HG03457 (cell line): ENCODE results near the gene AGBL1.

Experiments used
- ATAC-seq: cut with Tn5 transposase; IDR thresholded peaks from one replicate; pipeline ENCODE4 v1.9.1; 2021; ENCODE audit warnings: moderate number of reproducible peaks; ENCODE audit not compliant: unreplicated experiment

The AGBL1 gene

DNA sequence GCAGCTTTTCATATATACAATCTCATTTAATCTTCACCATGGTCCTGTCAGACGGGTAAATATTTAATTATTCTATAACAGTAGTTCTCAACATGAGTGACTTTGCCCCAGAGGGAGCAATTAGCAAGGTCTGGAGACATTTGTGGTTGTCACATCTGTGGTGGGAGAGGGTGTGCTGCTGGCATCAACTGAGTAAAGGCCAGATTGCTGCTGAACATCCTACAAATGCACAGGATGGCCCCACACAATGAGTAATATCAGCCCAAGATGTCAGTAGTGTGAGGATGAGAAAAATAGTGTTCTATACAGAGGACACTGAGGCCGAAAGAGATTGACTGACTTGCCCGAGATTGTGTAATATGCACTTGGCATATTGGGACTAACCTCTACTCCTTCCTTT lies 156.0 kb downstream of the AGBL1 start:
- ATAC-seq = no peak

DNA sequence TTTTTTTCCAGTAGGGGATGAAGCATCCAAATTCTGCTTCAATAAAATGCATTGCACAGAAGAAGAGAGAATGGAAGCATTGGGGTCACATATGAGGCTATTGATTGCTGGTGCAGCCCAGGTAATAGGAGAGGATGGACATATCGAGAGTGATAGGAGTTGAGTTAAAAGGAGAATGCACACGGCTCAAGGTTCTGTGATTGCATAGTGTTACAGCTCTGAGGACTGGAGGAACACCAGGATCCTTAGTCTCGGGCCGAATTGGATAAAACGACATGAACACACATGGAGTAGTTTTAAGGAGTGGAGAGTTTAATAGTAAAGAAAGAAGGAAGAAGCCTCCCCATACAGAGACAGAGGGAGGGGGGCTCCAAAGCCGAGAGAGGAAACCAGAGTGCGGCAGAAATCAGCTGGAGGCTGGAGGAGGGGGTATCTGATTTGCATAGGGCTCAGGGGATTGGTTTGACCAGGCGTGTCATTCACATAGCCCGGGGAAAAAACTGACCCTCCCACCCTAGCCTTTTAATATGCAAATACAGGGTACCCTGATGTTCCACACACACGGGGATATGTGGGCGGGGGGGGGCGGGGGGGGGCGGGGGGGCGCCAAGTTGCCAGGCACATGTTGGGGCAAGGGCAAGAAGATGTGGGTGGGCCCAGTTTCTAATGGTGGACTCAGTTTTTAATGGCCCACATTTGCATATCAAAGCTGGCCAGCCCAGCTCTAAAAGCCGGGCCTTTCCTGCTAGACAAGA lies 156.9 kb downstream of the AGBL1 start:
- ATAC-seq = no peak

DNA sequence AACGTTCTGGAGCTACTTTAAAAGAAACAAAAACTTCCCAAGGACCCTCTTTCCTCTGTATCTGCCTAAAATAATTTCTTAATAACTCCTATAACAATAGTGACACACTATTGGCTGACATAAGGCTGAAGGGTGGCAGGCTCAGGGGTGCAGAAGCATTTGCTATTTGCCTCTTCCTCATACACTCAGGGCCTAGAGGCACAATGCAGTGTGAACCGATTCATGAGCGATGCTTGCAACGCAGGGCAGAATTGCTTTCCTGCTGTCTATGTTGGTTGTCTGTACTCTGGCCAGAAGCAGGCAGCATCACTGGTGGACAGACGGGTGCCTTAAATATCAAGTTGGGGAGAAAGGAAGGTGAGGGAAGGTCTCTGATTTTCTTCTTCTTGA lies 157.4 kb downstream of the AGBL1 start:
- ATAC-seq = no peak

DNA sequence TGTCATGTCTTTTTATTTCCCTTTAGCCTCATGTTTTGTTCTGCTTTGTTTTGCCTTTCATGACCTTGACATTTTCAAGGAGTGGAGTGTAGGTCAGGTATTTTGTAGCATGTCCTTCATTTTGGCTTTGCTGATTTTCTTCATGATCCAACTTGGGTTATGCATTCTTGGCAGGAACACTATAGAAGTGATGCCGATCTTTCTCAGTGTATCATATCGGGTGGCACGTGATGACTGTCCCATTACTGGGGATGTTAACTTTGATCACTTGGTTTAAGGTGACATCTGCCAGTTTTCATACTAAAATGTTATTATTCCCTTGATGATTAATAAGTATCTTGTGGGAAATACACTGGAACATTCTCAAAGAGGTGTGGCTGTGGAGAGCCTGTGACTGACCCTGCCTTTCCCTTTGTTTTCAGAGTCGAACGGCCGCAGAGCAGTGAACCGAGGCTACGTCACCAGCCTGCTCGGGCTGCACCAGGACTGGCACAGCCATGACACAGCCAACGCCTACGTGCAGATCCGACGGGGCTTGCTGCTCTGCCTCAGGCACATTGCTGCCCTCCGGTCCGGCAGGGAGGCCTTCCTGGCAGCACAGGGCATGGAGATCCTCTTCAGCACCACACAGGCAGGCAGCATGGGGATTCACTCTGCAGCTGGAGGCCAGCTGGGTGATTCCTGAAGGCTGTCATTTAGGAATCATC lies 167.7 kb downstream of the AGBL1 start:
- ATAC-seq = no peak

DNA sequence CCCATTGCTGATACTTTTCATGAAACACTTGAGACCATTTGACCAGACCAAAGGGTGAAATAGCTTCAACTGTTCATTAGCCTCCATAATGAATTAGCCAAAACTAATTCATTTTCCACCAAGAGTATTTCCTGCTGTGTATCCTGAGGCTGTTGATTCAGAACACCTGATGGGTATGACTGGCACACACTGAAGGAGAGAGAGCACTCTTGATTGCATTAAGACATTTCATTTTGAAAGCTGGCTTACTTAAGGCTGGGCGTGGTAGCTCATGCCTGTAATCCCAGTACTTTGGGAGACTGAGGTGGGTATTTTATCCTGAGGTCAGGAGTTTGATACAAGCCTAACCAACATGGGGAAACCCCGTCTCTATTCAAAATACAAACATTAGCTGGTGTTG lies 175.6 kb downstream of the AGBL1 start:
- no peak for ATAC-seq

DNA sequence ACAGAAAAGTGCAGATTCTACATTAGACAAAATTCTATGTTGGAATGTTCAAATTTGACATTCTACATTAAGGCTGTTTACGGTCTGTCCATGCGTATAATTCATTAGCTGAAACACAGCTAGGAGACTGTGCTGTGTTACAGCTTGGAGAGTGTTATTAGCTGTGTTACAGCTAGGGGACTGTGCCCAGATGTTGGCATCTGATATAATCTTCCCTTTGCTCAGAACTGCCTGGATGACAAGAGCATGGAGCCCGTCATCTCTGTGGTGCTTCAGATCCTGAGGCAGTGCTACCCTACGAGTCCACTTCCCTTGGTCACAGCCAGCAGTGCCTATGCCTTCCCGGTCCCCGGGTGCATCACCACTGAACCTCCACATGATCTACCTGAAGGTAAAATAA lies 177.0 kb downstream of the AGBL1 start:
- no peak for ATAC-seq

DNA sequence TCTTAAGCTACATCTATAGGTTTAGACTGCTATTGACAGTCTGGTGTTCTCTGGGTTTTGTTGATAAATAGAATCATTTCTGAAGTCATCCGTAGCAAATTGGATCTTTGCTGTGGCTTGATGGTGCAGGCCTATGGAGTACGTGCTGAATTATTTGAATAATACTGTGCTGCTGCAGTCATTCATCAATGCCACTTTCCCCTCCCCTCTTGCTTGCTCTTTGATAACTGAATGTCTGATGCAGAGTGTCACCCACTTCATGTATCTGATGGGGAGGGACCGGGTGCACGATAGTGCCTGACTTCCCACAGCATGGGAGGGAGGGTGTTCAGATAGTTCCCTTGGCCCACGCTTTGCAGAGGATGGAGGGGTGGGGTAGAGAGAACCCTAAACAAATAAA lies 179.9 kb downstream of the AGBL1 start:
- no peak for ATAC-seq

DNA sequence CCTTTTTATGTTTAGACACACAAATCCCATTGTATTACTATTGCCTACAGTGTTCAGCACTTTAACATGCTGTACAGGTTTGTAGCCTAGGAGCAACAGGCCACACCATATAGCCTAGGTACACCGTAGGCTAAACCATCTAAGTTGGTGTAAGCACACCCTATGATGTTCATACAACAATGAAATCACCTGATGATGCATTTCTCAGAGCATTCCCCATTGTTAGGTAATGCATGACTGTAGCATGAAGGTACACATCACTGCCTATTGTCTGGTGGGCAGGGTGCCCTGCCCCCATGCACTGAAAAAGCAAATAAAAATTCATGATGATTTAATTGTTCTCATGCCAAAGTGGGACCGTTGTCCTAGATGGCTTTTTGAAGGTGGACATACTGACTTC lies 183.6 kb downstream of the AGBL1 start:
- no peak for ATAC-seq

DNA sequence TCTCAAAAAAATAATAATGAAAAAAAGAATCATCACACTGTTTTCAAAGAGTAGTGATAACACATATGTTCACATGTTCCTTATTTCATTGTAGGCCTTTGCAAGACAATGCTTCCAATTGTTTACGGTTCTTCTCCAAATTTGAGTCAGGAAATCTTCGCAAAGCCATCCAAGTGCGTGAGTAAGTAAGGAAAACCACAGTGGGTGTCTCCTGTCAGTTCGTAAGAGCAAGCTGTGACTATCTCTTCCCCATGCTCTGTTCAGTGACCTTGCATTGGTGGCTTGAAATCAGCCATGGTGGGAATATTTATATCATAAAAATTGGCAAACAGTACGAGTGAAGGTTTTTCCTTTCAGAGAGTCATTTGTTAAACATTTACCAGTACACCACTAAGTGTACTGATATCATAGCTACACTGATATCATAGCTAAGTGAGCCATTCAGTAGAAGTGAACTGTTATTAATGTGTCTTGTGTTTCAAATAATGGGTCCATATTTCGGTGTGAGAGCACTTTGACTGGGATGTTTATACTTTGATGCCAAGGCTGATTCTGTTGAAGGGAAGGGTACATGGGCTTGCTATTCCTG lies 187.3 kb downstream of the AGBL1 start:
- no peak for ATAC-seq

DNA sequence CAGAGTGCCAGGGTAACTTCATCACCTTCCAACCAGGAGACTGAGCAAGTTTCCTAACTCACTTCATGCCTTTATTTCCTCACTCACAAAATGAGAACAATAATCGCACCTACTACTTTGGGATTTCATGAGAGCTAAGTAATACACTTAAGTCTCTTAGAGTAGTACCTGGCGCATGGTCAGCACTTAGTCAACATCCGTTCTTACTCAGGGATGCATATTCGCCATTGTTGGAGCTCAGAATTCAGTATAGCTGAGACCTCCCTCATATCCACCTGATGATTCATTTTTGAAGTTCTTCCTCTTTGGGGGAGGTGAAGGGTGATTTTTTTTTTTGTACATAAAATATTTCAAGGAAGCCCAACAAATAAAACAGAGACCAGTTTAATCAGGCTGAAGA lies 188.2 kb downstream of the AGBL1 start:
- ATAC-seq = no peak

DNA sequence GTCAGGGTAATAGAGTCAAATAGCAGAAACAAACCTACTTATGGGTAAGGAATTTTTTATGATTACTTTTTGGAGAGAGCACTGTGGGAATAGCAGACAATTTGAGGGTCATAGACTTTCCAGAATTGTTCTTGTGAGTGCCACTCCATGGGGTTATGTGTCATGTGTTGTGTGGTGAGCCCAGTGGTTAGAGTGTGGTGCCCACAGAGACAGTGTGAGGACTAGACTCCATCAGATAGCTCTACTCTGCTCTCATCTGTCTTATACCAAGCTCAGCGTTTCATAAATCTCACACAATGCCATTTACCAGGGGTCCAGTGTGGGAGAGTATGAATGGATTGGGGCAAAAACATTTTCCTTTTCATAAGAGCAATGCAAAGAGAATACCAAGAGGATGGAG lies 188.9 kb downstream of the AGBL1 start:
- ATAC-seq = no peak

DNA sequence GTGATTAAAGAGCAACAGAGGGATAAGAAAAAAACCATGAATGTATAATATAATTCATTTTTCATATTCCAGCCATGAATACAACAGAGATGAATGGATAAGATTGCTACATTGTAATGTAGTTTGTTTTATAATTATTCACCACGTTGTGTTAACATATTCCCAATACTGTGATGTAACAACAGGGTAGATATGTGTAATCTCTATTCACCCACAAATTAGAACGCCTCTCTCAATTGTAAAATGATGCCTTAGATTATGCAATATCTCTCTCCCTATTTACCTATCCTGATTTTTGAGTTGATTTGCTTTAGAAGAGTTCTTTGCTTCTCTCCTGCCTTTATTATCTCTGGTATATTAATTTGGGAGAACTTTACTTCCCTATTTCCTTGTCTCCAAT lies 193.6 kb downstream of the AGBL1 start:
- no peak for ATAC-seq

DNA sequence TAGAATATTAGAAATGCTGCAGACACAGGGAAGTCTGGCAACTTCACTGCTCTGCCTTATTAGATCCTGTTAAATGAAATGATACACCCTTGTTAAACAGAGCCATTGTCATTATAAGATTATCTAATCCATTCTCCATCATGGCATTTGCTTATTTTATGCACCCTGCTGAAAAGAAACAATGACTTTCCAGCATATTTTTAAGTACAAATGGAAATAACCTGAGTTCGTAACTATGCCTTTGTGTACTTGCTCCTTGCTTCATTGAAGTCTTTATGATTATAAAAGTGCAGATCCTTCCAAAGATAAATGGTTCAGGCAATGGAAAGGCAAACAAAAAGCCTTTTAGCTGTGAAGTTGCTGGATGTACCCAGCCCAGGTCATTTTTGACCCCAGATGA lies 195.7 kb downstream of the AGBL1 start:
- no peak for ATAC-seq

DNA sequence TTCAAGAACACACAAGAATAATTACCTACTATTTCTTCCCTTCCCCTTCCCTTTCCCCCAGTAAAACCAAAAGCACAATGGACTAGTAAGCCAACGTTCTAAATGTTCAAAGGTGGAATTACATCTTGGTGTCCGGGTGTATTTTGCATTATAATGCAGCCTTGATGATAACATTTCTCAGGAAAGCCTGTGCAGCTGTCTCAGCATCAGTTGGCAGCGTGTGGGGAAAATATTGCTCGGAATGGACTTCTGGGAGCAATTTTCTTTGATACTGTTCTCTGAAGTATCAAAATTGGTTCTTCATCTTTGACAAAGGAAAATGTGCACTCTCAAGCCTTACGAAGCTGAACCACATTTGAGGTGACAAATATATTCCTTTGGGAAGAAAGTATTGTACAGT lies 198.9 kb downstream of the AGBL1 start:
- ATAC-seq = no peak

DNA sequence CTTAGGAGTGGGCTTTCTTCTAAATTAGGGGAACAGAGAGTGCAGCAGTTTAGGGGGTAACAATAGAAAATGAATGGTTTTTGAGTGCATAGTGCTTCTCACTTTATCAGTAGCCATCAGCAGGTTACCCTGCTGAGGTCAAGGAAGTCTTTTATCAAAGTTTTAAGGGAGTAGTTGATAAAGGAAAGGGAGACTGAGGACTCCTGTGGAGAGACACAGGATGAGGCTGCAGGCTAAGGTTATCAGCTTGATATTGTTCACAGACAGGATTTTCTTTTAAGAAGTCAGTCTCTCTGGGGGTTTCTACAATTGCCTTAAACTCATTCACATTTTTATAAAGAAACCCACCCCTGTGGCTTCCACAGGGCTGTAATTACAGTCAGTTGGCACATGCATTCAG lies 205.0 kb downstream of the AGBL1 start:
- ATAC-seq = no peak

DNA sequence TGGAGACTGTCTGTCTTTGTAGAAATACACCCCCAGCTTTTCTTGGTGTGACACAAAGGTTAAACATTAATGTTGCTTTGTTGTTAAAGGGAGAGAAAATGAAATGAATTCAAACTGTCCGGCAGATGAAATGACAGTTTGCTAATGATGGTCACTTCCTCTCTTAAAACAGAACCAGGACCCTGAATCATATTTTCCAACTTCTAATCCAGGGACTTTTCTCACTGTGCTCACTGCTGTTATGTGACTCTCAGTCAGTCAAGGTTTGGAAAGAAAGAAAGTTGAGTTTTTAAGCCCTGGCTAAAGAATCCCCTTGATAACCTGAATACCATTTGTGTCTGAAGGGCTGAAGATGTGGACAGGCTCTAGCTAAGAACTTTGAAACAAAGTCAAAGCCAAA lies 215.8 kb downstream of the AGBL1 start:
- ATAC-seq = no peak

DNA sequence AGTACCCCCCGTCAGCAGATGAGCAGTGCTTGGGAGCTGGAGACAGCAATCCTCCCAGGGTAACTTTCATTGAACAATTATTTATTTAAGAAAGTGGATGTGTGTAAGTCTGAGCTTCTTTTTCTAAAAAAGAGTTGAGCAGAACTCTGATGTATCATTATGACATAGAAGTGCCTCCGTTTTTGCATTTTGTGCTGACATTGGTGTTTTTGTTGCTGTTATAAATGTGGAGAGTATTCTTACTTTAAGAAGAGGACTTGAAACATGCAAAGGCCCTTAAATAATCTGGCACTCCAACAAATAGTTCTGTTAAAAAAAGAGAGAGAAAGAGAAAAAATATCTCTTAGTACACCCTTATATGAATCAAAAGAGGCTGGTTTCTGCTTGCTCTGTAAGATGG lies 217.1 kb downstream of the AGBL1 start:
- no peak for ATAC-seq

DNA sequence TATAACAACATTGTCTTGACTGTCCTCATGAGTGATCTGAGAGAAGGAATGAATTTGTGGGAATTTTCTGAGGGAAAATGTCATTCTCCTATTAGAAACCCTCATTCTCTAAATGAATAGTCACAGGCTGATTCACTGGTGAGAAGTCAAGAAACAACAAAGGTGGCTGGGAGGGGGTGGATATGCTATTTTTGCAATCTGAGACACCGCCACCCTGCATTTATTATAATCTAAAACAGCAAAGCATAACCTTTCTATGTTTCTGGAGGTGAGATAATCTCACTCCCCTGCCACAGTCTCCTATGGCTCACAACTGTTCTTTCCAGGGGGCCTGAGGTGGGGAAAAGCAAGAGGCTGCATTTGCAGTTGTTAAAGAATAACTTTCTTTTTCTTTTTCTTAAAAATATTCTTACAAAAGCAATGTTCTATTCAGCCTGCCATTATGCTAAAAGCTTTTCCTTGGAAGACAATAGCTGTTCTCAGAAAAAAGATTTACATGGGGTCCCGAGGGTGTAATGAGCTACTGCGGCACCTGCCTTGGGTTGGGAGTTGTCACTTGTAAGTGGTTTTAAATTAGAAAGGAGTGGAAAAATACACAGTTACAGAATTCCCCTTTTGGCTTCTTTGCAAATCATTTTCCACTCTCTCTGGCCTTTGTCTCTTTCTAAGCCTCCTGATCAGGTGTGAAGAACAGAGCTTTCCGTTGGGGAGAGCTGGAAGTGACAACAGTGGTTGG lies 220.9 kb downstream of the AGBL1 start:
- no peak for ATAC-seq

DNA sequence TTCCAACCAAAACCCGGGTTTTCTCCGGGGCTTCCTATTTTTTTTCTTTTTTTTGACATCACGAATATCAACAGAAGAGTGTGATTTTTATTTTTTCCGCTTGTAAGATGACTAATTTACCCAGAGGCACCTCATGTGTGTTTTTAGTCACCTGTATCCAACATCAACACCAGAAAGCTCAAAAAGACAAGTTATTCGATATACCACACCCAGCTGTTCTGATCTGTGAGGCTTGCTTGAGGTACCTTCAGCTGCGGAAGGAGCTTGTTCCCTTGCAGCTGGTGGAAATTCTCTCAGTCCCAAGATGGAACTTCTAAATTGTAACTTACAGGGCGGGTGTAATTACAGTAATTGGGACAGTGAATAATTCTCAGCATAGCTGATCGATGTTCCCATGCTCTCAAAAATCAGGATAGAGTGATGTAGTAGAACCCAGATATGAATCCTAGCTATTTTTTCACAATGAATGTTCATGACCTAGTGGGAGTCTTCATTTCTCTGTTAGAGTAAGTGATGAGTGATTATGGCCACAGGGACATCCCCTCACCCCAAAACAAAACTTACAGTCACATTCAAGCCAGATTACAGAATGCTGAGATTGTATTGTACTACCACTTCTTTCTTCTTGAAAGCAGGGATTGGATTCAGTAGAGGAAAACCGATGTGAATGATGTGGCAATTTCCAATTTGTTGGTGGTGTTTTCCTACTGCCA lies 232.1 kb downstream of the AGBL1 start:
- ATAC-seq = no peak

DNA sequence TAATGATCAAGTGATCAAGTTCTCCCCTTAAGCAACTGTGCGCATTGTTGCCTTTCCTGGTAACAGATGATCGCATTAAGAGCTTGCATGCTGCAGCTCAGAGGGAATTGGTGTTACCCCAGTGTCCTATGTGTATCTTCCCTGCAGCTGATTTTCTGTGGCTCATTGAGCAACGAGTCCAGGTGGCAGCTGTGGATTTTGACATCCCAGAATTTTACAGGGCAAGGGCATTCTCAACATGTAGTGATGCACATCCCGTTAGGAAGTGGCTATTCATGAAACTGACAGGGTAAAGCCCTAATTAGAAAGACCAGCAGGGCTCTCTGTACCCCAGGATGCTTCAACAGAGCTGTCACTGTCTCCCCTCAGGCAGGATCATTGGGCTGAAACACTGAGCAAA lies 232.8 kb downstream of the AGBL1 start:
- ATAC-seq = no peak

DNA sequence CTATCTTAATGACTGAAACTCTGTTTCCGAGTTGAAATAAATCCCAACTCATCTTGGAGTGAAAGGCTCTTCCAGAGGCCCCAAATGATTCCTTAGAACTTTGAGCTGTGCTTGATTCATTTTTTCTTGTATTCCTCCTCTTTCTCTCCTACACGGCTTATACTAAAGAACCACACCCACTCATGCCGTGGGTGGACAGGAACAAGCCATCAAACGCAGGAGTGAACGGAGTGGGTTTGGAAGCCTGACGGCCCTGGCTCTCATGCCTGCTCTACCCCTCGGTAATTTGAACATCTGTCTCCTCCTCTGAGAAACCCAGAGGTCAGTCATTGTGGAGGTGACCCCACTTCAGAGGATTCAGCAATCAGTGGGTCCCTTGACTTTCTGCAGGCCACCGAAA lies 236.5 kb downstream of the AGBL1 start:
- ATAC-seq = no peak
